Subcutaneous abdominal adipose tissue (tissue), 5 donors: ENCODE measurements around the gene FURIN.

ENCODE experiments used
- H3K27ac ChIP-seq: one replicate; pipeline ENCODE4 v1.7.0; 2013; ENCODE audit warnings: low read depth, mild to moderate bottlenecking, inconsistent platforms, low read length, moderate library complexity
- H3K27me3 ChIP-seq, 5 donors: one replicate each; pipeline ENCODE4 v1.7.0; 2013; ENCODE audit warnings: low read length in 5 of 5, inconsistent platforms in 1 of 5; ENCODE audit not compliant: control insufficient read depth in 5 of 5, insufficient read depth in 4 of 5
- H3K36me3 ChIP-seq, 5 donors: one replicate each; pipeline ENCODE4 v1.7.0; 2013; ENCODE audit warnings: low read length in 5 of 5; ENCODE audit not compliant: control insufficient read depth in 5 of 5, insufficient read depth in 5 of 5
- H3K4me1 ChIP-seq, 5 donors: one replicate each; pipeline ENCODE4 v1.7.0; 2013; ENCODE audit warnings: low read length in 5 of 5, mild to moderate bottlenecking in 3 of 5, moderate library complexity in 1 of 5; ENCODE audit not compliant: control insufficient read depth in 5 of 5, insufficient read depth in 5 of 5
- H3K4me3 ChIP-seq, 5 donors: one replicate each; pipeline ENCODE4 v1.7.0; 2013; ENCODE audit warnings: low read length in 5 of 5, low read depth in 1 of 5
- H3K9ac ChIP-seq, 5 donors: one replicate each; pipeline ENCODE4 v1.7.0; 2013; ENCODE audit warnings: low read length in 5 of 5, mild to moderate bottlenecking in 4 of 5, moderate library complexity in 3 of 5
- H3K9me3 ChIP-seq, 5 donors: one replicate each; pipeline ENCODE4 v1.7.0; 2013; ENCODE audit warnings: low read length in 5 of 5; ENCODE audit not compliant: control insufficient read depth in 5 of 5
- donor health status: healthy.
- donor health status: healthy.
- donor health status: healthy.
- donor health status: healthy.
- donor health status: healthy.

FURIN gene

DNA sequence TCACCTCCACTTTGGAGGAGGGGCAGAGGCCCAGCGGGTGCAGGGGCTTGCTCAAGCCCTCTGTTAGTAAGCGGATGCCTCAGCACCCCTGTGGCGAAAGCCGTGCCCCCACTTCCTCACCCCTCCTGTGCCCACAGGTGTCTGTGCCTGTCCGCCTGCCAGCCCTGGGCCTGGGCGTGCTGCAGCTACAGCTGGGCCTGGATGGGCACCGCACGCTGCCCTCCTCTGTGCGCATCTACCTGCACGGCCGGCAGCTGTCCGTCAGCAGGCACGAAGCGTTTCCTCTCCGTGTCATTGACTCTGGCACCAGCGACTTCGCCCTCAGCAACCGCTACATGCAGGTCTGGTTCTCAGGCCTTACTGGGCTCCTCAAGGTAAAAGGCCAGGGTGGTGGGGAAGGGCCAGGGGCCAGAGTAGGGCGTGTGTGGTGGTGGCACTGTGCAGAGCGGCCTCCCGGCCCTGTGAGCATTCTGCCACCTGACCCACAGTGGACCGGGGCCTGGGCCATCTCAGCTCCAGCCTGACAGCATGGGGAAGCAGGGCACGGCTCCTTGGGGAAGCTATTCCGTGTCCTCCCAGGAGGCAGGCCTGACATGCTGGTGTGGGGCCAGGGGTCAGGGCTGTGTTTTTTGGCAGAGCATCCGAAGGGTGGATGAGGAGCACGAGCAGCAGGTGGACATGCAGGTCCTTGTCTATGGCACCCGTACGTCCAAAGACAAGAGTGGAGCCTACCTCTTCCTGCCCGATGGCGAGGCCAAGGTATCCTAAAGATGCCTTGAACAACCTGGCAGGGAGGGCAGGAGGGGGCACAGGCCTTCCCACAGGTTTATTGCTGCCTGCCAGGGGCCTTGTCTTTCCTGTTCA lies 43.8 kb downstream of the FURIN start:
- H3K9me3 ChIP-seq = no peaks in the 10 kb centered on the region
- H3K4me1 ChIP-seq = peaks cover 2 to 26% (median 12%) of the 10 kb centered on the region in 5 donors
- H3K36me3 ChIP-seq = peaks cover 0 to 96% (median 89%) of the 10 kb centered on the region in 5 donors

DNA sequence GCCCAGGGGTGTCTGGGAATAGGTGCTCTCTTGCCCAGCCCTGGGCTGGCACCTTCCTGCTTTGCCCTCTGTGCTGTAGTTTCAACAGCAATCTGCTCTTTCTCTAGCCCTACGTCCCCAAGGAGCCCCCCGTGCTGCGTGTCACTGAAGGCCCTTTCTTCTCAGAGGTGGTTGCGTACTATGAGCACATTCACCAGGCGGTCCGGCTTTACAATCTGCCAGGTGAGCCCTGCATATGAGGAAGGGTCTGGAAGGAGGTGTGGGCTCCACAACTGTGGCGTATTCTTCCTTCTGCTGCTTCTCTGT lies 44.3 kb downstream of the FURIN start:
- no peaks in the 10 kb centered on the region for H3K9me3 ChIP-seq
- peaks cover 0 to 96% (median 89%) of the 10 kb centered on the region in 5 donors for H3K36me3 ChIP-seq
- H3K4me1 ChIP-seq = peaks cover 0 to 20% (median 6%) of the 10 kb centered on the region in 5 donors
- no peaks in the 10 kb centered on the region for H3K27me3 ChIP-seq
- H3K9ac ChIP-seq = no peak overlapping the region
- H3K4me3 ChIP-seq = no peak overlapping the region
- no peak overlapping the region for H3K27ac ChIP-seq

More for the DNA sequence above, 43.8 kb downstream of the FURIN start:
- Histone ChIP-seq H3K9ac (no peak overlapping the region), H3K27me3 (no peaks in the 10 kb centered on the region), H3K4me3 (no peak overlapping the region), H3K27ac (no peak overlapping the region)

DNA sequence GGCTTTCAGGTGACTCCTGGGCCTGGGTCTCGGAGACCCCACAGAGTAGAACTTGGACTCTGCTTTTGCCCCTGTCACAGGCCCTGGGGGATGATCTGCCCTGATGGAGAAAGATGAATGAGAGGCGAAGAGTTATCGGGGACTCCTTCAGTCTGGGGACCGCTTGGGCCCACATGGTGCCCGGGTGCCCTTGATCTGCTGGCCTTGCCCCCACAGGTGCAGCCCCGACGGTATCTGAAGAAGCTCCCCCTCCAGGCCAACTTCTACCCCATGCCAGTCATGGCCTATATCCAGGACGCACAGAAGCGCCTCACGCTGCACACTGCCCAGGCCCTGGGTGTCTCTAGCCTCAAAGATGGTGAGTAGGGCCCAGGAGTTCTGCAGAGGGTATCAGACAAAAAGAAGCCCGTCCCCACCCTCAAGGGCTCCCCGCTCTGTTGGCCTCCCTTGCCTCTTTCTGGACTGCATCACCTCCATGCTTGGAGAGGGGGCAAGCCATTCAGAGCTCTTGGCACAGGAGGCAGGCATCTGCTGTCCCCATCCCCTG lies 45.1 kb downstream of the FURIN start:
- Histone ChIP-seq H3K4me1 (peaks cover 0 to 14% (median 0%) of the 10 kb centered on the region in 5 donors), H3K9me3 (no peaks in the 10 kb centered on the region), H3K27me3 (no peaks in the 10 kb centered on the region), H3K36me3 (peaks cover 0 to 98% (median 93%) of the 10 kb centered on the region in 5 donors), H3K4me3 (no peak overlapping the region), H3K9ac (no peak overlapping the region), H3K27ac (no peak overlapping the region)

DNA sequence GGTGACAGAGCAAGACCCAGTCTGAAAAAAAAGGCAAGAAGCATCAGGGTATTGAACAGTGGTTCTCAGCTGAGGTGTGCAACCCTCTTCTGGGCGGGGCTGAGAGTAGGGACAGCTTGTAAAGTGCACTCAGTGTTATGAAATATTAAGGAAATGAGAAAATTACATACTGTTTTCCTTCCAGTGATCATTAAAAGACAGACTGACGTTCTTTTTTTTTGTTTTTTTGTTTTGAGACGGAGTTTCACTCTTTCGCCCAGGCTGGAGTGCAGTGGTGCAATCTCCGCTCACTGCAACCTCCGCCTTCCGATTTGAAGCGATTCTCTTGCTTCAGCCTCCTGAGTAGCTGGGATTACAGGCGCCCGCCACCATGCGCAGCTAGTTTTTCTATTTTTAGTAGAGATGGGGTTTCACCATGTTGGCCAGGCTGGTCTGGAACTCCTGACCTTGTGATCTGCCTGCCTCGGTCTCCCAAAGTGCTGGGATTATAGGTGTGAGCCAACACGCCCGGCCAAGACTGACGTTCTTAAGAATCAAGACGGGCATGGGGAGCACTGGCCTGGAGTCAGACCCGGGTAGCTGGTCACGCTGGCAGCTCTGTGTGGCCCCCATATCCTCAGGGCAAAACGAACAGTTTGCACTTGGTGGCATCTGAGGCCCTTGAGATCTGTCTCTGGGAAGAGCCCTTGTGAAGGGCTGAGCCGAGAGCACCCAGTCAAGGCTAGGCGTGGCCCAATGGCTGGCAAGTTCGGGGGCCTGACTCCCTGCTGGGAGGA lies 46.1 kb downstream of the FURIN start:
- H3K36me3 ChIP-seq = peaks cover 0 to 100% (median 97%) of the 10 kb centered on the region in 5 donors
- no peaks in the 10 kb centered on the region for H3K27me3 ChIP-seq
- no peak overlapping the region for H3K27ac ChIP-seq
- no peaks in the 10 kb centered on the region for H3K9me3 ChIP-seq
- H3K4me1 ChIP-seq = peaks cover 0 to 14% (median 0%) of the 10 kb centered on the region in 5 donors
- no peak overlapping the region for H3K9ac ChIP-seq
- H3K4me3 ChIP-seq = no peak overlapping the region

DNA sequence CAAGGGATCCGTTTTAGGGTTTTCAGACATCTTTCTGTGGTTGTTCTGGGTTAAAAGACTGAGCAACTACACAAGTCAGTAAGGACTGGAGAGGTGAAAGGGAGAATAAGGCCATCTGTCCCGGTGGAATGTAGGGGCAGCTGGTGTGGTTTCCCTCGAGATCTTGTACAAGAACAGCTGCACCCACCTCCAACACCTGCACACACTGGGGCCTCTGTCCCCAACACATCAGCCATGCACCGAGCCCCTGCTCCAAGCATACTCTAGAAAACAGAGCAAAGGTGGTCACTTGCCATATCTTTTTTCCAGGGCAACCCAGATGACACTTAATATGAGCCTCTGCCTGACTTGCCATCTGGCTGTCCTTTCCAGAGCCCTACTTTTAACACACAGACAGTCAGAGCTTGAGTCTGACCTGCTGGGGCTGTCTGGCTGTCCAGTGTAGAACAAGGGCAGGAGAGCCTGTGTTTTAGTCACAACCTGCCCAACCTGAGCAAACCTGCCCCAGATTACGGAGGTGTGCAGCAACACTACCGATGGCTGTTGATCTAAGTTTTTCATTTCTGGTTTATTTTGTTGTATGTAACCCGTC lies 46.9 kb downstream of the FURIN start:
- H3K4me1 ChIP-seq = peaks cover 0 to 14% (median 0%) of the 10 kb centered on the region in 5 donors
- no peaks in the 10 kb centered on the region for H3K9me3 ChIP-seq
- H3K4me3 ChIP-seq = no peak overlapping the region
- no peak overlapping the region for H3K9ac ChIP-seq
- H3K27me3 ChIP-seq = no peaks in the 10 kb centered on the region
- peaks cover 0 to 100% (median 99%) of the 10 kb centered on the region in 5 donors for H3K36me3 ChIP-seq
- no peak overlapping the region for H3K27ac ChIP-seq

DNA sequence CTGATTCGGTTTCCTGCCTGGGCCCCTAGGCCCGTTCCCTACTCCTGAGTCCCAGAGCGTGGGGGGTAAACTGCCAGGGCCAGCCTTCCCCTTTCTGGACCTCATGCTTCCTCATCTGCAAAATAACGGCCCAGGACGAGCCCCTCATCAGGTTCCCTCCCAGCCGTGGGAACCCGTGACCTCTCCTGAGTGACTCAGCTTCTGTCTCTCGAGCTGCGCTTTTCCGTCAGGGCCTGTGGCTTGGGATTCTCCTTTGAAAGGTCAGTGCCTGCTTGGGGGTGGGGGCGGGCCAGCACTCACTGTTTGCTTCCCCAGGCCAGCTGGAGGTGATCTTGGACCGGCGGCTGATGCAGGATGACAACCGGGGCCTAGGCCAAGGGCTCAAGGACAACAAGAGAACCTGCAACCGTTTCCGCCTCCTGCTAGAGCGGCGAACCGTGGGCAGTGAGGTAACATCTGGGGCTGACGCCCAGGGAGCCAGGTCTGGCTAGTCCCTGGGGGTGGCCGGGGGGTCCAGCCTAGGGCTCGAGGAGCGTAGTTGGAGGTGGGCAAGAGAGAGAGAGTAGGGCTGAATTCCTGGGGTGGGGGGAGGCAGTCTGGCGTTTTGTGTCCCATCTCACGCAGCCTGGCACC lies 47.5 kb downstream of the FURIN start:
- Histone ChIP-seq H3K36me3 (peaks cover 2 to 100% (median 99%) of the 10 kb centered on the region in 5 donors), H3K9me3 (no peaks in the 10 kb centered on the region), H3K27ac (no peak overlapping the region), H3K9ac (no peak overlapping the region), H3K4me3 (no peak overlapping the region), H3K4me1 (peaks cover 0 to 14% (median 0%) of the 10 kb centered on the region in 5 donors), H3K27me3 (no peaks in the 10 kb centered on the region)

DNA sequence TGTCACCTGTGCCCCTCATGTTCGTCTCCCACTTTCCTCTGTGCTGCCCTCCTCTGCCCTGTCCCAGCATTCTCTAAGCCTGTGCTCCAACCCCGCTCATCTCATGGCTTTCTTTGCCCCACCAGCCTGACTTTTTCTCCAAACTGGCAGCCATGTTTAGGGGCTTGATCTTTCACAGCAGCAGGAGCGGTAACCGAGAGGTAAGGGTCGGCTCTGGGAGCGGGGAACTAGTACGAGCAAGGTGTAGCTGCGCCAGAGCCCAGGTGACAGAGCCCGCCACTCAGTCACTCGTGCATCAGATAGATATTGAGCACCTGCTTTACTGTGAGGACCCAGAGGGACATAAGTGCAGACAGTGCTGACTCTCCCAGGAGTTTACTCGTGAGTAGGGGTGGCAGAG lies 48.1 kb downstream of the FURIN start:
- peaks cover 0 to 14% (median 0%) of the 10 kb centered on the region in 5 donors for H3K4me1 ChIP-seq
- H3K9ac ChIP-seq = no peak overlapping the region
- no peaks in the 10 kb centered on the region for H3K9me3 ChIP-seq
- no peak overlapping the region for H3K27ac ChIP-seq
- peaks cover 4 to 100% (median 99%) of the 10 kb centered on the region in 5 donors for H3K36me3 ChIP-seq
- H3K27me3 ChIP-seq = no peaks in the 10 kb centered on the region
- H3K4me3 ChIP-seq = no peak overlapping the region

DNA sequence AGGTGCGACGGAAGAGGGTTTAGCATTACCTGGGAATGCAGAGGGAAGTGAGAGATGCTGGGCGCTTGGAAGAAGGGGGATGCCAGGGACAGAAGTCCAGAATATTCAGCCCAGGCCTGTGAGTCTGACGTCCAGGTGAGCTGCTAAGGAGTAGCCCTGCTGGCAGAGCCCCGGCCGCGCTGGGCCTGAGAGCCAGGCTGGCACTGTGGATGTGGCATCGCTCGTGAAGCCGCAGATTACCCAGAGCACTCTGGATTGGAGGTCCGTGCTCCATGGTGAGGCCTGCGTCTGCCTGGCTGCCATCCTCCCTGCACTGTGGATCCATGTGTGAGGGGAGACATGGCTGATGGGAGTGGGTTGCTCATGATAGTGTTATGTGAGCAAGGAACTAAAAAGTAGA lies 49.2 kb downstream of the FURIN start:
- no peaks in the 10 kb centered on the region for H3K9me3 ChIP-seq
- H3K4me3 ChIP-seq = no peak overlapping the region
- no peak overlapping the region for H3K9ac ChIP-seq
- peaks cover 0 to 14% (median 0%) of the 10 kb centered on the region in 5 donors for H3K4me1 ChIP-seq
- H3K27me3 ChIP-seq = no peaks in the 10 kb centered on the region
- H3K36me3 ChIP-seq = peaks cover 4 to 93% (median 88%) of the 10 kb centered on the region in 5 donors
- no peak overlapping the region for H3K27ac ChIP-seq

DNA sequence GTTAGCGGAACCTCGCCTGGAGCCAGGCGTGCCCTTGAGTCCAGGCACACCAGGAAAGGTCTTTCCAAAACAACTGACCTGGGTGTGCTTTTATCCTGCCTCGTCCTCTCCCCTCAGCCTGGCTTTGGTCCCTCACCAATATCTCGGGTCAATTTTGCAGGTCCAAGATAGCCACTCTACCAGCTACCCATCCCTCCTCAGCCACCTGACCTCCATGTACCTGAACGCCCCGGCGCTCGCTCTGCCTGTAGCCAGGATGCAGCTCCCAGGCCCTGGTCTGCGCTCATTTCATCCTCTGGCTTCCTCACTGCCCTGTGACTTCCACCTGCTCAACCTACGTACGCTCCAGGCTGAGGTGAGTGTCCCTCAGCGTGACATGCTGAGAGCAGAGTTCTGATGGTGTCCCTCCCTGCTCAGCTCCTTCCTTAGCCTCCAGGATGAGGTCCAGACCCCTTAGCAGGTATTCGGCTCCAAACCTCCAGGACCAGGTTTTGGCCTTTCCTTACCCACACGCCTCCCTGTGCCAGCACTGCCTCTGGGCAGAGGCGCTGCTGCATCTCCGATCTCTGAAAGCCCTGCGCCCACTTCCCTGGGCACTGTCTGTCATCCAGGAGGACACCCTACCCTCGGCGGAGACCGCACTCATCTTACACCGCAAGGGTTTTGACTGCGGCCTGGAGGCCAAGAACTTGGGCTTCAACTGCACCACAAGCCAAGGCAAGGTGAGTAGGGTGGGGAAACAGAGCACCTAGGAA lies 49.8 kb downstream of the FURIN start:
- H3K27me3 ChIP-seq = no peaks in the 10 kb centered on the region
- no peaks in the 10 kb centered on the region for H3K9me3 ChIP-seq
- peaks cover 4 to 87% (median 82%) of the 10 kb centered on the region in 5 donors for H3K36me3 ChIP-seq
- H3K4me3 ChIP-seq = no peak overlapping the region
- no peak overlapping the region for H3K27ac ChIP-seq
- H3K9ac ChIP-seq = no peak overlapping the region
- H3K4me1 ChIP-seq = peaks cover 0 to 19% (median 5%) of the 10 kb centered on the region in 5 donors
